NCI-H146 (cell line): Measurements from ENCODE around the gene RUNX3.

ENCODE experiments used
- DNase-seq: peaks from one replicate; lab custom pipeline; 2025; lab: John Stamatoyannopoulos, UW

RUNX3 gene

GRCh38 chr1:24946861-24947658 lies 17.0 kb upstream of the RUNX3 start:
- no peak for DNase-seq

GRCh38 chr1:24945354-24946326 lies 15.6 kb upstream of the RUNX3 start:
- no peak for DNase-seq

GRCh38 chr1:24944318-24944717 lies 14.2 kb upstream of the RUNX3 start:
- no peak for DNase-seq

- DNase-seq, result no peak
These were observed 12.7 kb upstream of the RUNX3 start for GRCh38 chr1:24942789-24943188.

GRCh38 chr1:24941564-24941963 lies 11.5 kb upstream of the RUNX3 start:
- no peak for DNase-seq

GRCh38 chr1:24940231-24940630 lies 10.2 kb upstream of the RUNX3 start:
- DNase-seq, result no peak

GRCh38 chr1:24939675-24940193 lies 9.7 kb upstream of the RUNX3 start:
- peak; percentile 44 for DNase-seq

GRCh38 chr1:24939040-24939674 lies 9.1 kb upstream of the RUNX3 start:
- peak; percentile 88 for DNase-seq

- no peak for DNase-seq
These were observed 8.2 kb upstream of the RUNX3 start for GRCh38 chr1:24938276-24938675.

- no peak for DNase-seq
These were observed 6.6 kb upstream of the RUNX3 start for GRCh38 chr1:24936684-24937083.

GRCh38 chr1:24935615-24936484 lies 5.8 kb upstream of the RUNX3 start:
- DNase-seq, result no peak

GRCh38 chr1:24935196-24935526 lies 5.1 kb upstream of the RUNX3 start:
- DNase-seq, result no peak

- DNase-seq, result no peak
These were observed 4.5 kb upstream of the RUNX3 start for GRCh38 chr1:24934310-24935195.

- DNase-seq, result no peak
These were observed 3.4 kb upstream of the RUNX3 start for GRCh38 chr1:24933468-24933867.

- DNase-seq, result no peak
These were observed 2.7 kb upstream of the RUNX3 start for GRCh38 chr1:24932725-24933294.

GRCh38 chr1:24932284-24932683 lies 2.2 kb upstream of the RUNX3 start:
- no peak for DNase-seq

- DNase-seq, result no peak
These were observed 1.6 kb upstream of the RUNX3 start for GRCh38 chr1:24931468-24932231.

- DNase-seq, result no peak
These were observed 1.0 kb upstream of the RUNX3 start for GRCh38 chr1:24931146-24931467.
